Uterus (tissue), 4 donors: ENCODE data around the gene ADCY2. TPM values are rescaled to one million over a fixed set of nuclear protein-coding genes. Genes with fewer than 3 reads are reported as not detected.
A peak's percentile ranks its signal among the peaks of the same experiment; 100 is the strongest.

ENCODE experiments used
- DNase-seq, 2 donors: peaks; one replicate each; pipeline ENCODE4 v3.0.0-alpha.2; 2019 to 2020
- H3K27ac ChIP-seq, 2 donors: fragments of 200-600 bp; sonication (generic); 1 replicate in 1 of 2; 2 replicates in 1 of 2; pipeline ENCODE4 v1.5.1; 2016 to 2018
- H3K27me3 ChIP-seq, 2 donors: fragments of 200-600 bp; sonication (generic); one replicate each; pipeline ENCODE4 v1.5.1; 2018 to 2019; ENCODE audit warnings: control low read depth in 1 of 2
- H3K36me3 ChIP-seq, 2 donors: fragments of 200-600 bp; sonication (generic); one replicate each; pipeline ENCODE4 v1.5.1; 2019; ENCODE audit warnings: control low read depth in 1 of 2
- H3K4me1 ChIP-seq, 2 donors: fragments of 200-600 bp; sonication (generic); one replicate each; pipeline ENCODE4 v1.5.1; 2018 to 2019; ENCODE audit warnings: control low read depth in 1 of 2
- H3K4me3 ChIP-seq, 2 donors: fragments of 200-600 bp; sonication (generic); 1 replicate in 1 of 2; 2 replicates in 1 of 2; pipeline ENCODE4 v1.5.1; 2018 to 2019; ENCODE audit warnings: mild to moderate bottlenecking in 1 of 2
- H3K9me3 ChIP-seq, 2 donors: fragments of 200-600 bp; sonication (generic); one replicate each; pipeline ENCODE4 v1.5.1; 2019; ENCODE audit warnings: control low read depth in 1 of 2
- CTCF ChIP-seq, 4 experiments: fragments of 200-600 bp in 2 of 4; fragments of 450-650 bp in 2 of 4; sonication (generic) in 2 of 4; IDR thresholded peaks; one replicate each; pipeline ENCODE4 v1.5.1; 2016 to 2019; ENCODE audit warnings: antibody characterized with exemption in 4 of 4, mild to moderate bottlenecking in 2 of 4, moderate library complexity in 1 of 4
- POLR2A ChIP-seq, 2 donors: fragments of 450-650 bp; IDR thresholded peaks; one replicate each; pipeline ENCODE4 v1.6.1; 2016; ENCODE audit warnings: antibody characterized with exemption in 2 of 2, mild to moderate bottlenecking in 1 of 2, moderate library complexity in 1 of 2
- intact Hi-C: fragments of 100-400 bp; cut with DNase I; formaldehyde crosslinking; loops from one replicate; pipeline ENCODE4 v1.15.1; 2023; ENCODE audit warnings: low total_unique reads
- total RNA-seq, 4 donors: library from RNA; depleted of rRNA in 3 of 4; stranded (reverse); fragments of >200 nt in 3 of 4; gene quantifications; one replicate each; pipeline versions ENCODE4 v1.1.0 to v1.2.4, GENCODE V29; 2014 to 2023
- donor health status: DM: yes; HTN: yes; CAD: no.

ADCY2 gene
- total RNA-seq, 4 donors from 2014 or later = 3.8 to 25.3 (median 4.5) TPM

GRCh38 chr5:7395432-7395946 is 449 bp upstream of the ADCY2 start:
- H3K36me3 ChIP-seq = no peaks in the 10 kb centered on the region
- no peaks in the 10 kb centered on the region for H3K9me3 ChIP-seq
- no peak for DNase-seq
- H3K4me3 ChIP-seq = peak overlapping the region; percentile 28 to 48
- H3K4me1 ChIP-seq = peaks cover 0 to 5% of the 10 kb centered on the region in 2 donors
- intact Hi-C loops = no loop called here
- H3K27ac ChIP-seq = peak overlapping the region; percentile 82 to 87
- no peaks in the 10 kb centered on the region for H3K27me3 ChIP-seq
- no peak for TF ChIP-seq CTCF (IDR thresholded peaks at IDR 0.05)
- no peak for TF ChIP-seq POLR2A (IDR thresholded peaks at IDR 0.05)

GRCh38 chr5:7396713-7397454 is 946 bp downstream of the ADCY2 start:
- Histone ChIP-seq H3K4me3 (peak overlapping the region; percentile 54 to 81), H3K9me3 (no peaks in the 10 kb centered on the region), H3K36me3 (no peaks in the 10 kb centered on the region), H3K27ac (peak overlapping the region; percentile 80 to 82), H3K27me3 (no peaks in the 10 kb centered on the region), H3K4me1 (peaks cover 0 to 5% of the 10 kb centered on the region in 2 donors)
- peak in 3 of 4 experiments; percentile 16 to 26 (median 19) for TF ChIP-seq CTCF (IDR thresholded peaks at IDR 0.05)
- TF ChIP-seq POLR2A (IDR thresholded peaks at IDR 0.05) = no peak
- DNase-seq = no peak
- intact Hi-C loops = no loop called here

GRCh38 chr5:7397937-7398336 is 2.0 kb downstream of the ADCY2 start:
- no peak for DNase-seq
- Histone ChIP-seq H3K27me3 (no peaks in the 10 kb centered on the region), H3K4me3 (no peak overlapping the region), H3K4me1 (peaks cover 0 to 5% of the 10 kb centered on the region in 2 donors), H3K9me3 (no peaks in the 10 kb centered on the region), H3K36me3 (no peaks in the 10 kb centered on the region), H3K27ac (no peak overlapping the region)
- no peak for TF ChIP-seq POLR2A (IDR thresholded peaks at IDR 0.05)
- TF ChIP-seq CTCF (IDR thresholded peaks at IDR 0.05) = no peak
- intact Hi-C loops = no loop called here

GRCh38 chr5:7398596-7399280 is 2.8 kb downstream of the ADCY2 start:
- H3K27ac ChIP-seq = no peak overlapping the region
- no peak for TF ChIP-seq CTCF (IDR thresholded peaks at IDR 0.05)
- TF ChIP-seq POLR2A (IDR thresholded peaks at IDR 0.05) = no peak
- H3K36me3 ChIP-seq = no peaks in the 10 kb centered on the region
- intact Hi-C loops = no loop called here
- H3K4me1 ChIP-seq = peaks cover 0 to 5% of the 10 kb centered on the region in 2 donors
- H3K9me3 ChIP-seq = no peaks in the 10 kb centered on the region
- DNase-seq = no peak
- H3K27me3 ChIP-seq = no peaks in the 10 kb centered on the region
- no peak overlapping the region for H3K4me3 ChIP-seq

- Histone ChIP-seq H3K4me1 (no peaks in the 10 kb centered on the region), H3K4me3 (no peak overlapping the region), H3K27ac (no peak overlapping the region), H3K27me3 (no peaks in the 10 kb centered on the region), H3K9me3 (no peaks in the 10 kb centered on the region), H3K36me3 (no peaks in the 10 kb centered on the region)
- intact Hi-C loops = no loop called here
- TF ChIP-seq POLR2A (IDR thresholded peaks at IDR 0.05) = no peak
- no peak for DNase-seq
Observed at GRCh38 chr5:7405277-7405676, 9.3 kb downstream of the ADCY2 start.
